Stimulated activated naive B cell treated with anti-CD40 and anti-IgM and Interleukin-4, amounts not matched to agents 10 μg/mL and 1 μg/mL and 100 μg/mL, for 72 hours (primary cell): Measurements from ENCODE around the gene SECTM1.

ENCODE experiments used
- ATAC-seq, 2 donors: fragments of 150-1000 bp; cut with Tn5 transposase; replicated peaks; 2 replicates each; pipeline ENCODE4 v1.10.0; 2021; ENCODE audit warnings: moderate library complexity in 1 of 2
- DNase-seq: peaks from one replicate; pipeline ENCODE4 v3.0.0; 2021
- H3K27ac Mint-ChIP-seq: one replicate; pipeline ENCODE4 v1.8.0; 2022; ENCODE audit warnings: mild to moderate bottlenecking, mixed read lengths
- H3K27me3 Mint-ChIP-seq, 2 donors: one replicate each; pipeline ENCODE4 v1.8.0; 2022; ENCODE audit warnings: mixed read lengths in 2 of 2
- H3K36me3 Mint-ChIP-seq, 2 donors: one replicate each; pipeline ENCODE4 v1.8.0; 2022; ENCODE audit warnings: mixed read lengths in 2 of 2, mild to moderate bottlenecking in 1 of 2
- H3K4me1 Mint-ChIP-seq, 2 donors: one replicate each; pipeline ENCODE4 v1.8.0; 2022; ENCODE audit warnings: mixed read lengths in 2 of 2, mild to moderate bottlenecking in 1 of 2
- H3K4me3 Mint-ChIP-seq, 2 donors: one replicate each; pipeline ENCODE4 v1.8.0; 2022; ENCODE audit warnings: mild to moderate bottlenecking in 2 of 2, mixed read lengths in 2 of 2, moderate library complexity in 1 of 2
- H3K9me3 Mint-ChIP-seq, 2 donors: one replicate each; pipeline ENCODE4 v1.8.0; 2022; ENCODE audit warnings: mixed read lengths in 2 of 2, mild to moderate bottlenecking in 1 of 2

Gene SECTM1

DNA sequence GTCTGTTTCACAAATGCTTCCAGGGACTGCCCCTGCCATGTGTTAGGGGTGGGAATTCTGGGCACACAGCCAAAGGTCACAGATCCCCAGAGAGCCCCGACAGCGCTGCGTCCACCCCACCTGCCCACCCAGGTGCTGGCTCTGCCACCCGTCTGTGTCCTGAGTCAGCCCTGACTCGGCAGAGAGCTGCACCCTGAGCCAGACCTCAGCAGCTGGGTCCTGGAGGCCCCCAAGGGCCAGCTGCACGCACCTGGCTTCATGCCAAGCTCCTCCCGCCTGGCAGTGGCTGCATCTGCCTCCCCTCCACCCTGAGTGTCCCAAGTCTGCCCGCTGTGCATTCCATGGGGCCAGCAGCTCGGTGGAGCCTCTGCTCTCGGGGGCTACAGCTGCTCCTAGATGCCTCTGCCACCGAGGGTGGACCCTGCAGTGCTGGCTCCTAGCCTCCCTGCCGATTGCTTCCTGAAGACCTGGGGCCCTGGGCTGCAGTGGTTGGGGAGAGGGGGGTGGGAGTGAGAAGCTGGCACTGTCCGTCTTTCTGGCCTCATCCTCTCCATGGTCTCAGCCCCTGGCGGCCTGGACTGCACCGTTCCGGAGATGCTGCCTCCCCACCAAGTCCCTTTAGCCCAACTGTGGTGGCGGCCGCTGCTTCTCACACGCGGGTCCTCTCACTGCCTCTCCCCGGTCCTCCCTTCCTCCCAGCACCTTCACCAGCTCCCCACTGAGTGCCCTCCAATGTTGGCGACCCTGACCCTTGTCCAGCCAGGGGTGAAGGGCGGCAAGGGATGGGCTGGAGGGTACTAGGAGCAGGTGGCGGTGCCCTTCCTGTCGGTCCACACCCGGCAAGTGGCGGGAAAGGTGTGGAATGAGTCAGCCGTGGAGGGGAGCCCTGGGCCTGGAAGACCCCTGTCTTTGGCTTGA, 3.0 kb downstream of the SECTM1 start:
- no peak for ATAC-seq
- Mint-ChIP-seq H3K27ac (peak overlapping the region; percentile 85), H3K4me3 (peak overlapping the region in 1 of 2 donors; percentile 14), H3K4me1 (peaks cover 17 to 35% of the 10 kb centered on the region in 2 donors), H3K36me3 (no peaks in the 10 kb centered on the region), H3K9me3 (no peaks in the 10 kb centered on the region), H3K27me3 (peaks cover 34 to 61% of the 10 kb centered on the region in 2 donors)
- no peak for DNase-seq

DNA sequence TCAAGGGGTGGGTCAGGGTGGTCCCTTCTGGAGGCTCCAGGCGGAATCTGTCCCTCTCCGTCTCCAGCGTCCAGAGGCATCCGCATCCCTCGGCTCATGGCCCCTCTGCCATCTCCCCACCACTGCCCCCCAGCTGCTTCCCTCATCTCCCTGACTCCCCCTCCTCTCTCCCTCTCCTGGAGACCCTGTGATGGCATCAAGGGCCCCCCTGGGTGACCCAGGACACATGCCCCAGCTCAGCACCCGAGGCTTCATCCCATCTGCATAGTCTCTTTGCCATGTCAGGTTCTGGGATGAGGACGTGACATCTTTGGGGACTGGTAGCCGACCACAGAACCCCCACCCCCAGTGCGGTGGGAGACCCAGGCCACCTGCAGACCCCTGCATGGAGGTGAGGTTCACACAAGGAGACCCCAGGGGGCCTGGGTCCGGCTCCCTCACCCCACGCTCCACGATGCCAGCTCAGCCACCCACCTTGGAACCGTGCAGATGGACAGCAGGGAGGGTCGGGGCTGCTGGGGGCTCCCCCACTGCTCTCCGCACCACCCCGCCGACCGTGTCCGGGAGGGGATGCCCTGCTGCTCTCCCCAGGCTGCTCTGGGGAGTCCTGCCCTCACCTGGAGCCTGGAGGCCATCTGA, 3.8 kb downstream of the SECTM1 start:
- Mint-ChIP-seq H3K27me3 (peaks cover 34 to 56% of the 10 kb centered on the region in 2 donors), H3K9me3 (no peaks in the 10 kb centered on the region), H3K27ac (no peak overlapping the region), H3K4me1 (peaks cover 12 to 27% of the 10 kb centered on the region in 2 donors), H3K36me3 (no peaks in the 10 kb centered on the region), H3K4me3 (no peak overlapping the region)
- no peak for ATAC-seq
- DNase-seq, result no peak

DNA sequence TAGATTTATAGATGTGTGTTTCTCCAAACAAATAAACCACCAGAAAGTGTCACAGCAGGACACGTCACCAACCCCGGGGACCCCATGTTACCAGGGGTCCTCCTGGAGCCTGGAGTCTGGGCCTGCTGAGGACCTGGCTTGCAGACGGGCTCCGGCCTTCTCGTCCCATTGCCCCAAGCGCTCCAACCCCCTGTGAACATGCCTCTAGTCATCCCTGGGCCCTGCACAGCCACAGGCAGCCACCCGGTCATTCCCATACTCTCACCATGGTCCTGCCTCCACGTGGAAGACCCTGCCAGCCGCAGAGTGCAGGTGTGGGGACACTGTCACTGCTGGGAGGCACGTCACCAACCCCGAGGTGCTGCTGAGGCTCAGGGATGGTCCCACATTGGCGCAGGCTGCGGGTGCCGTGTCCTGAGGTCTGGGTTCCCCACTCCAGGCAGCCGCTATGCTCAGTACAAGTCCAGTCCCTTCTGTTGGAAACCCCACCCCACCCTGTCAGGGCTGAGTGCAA, 4.5 kb downstream of the SECTM1 start:
- DNase-seq (no peak), ATAC-seq (no peak)
- H3K27me3 Mint-ChIP-seq, result peaks cover 34 to 55% of the 10 kb centered on the region in 2 donors
- no peaks in the 10 kb centered on the region for H3K36me3 Mint-ChIP-seq
- no peak overlapping the region for H3K27ac Mint-ChIP-seq
- H3K4me3 Mint-ChIP-seq, result no peak overlapping the region
- no peaks in the 10 kb centered on the region for H3K9me3 Mint-ChIP-seq
- H3K4me1 Mint-ChIP-seq, result peaks cover 7 to 21% of the 10 kb centered on the region in 2 donors

GRCh38 chr17:82328141-82328993, 5.2 kb downstream of the SECTM1 start:
- no peak overlapping the region for H3K27ac Mint-ChIP-seq
- ATAC-seq (no peak), DNase-seq (no peak)
- no peak overlapping the region for H3K4me3 Mint-ChIP-seq
- no peaks in the 10 kb centered on the region for H3K9me3 Mint-ChIP-seq
- H3K27me3 Mint-ChIP-seq, result peaks cover 38 to 61% of the 10 kb centered on the region in 2 donors
- H3K4me1 Mint-ChIP-seq, result peaks cover 9 to 25% of the 10 kb centered on the region in 2 donors
- H3K36me3 Mint-ChIP-seq, result no peaks in the 10 kb centered on the region

DNA sequence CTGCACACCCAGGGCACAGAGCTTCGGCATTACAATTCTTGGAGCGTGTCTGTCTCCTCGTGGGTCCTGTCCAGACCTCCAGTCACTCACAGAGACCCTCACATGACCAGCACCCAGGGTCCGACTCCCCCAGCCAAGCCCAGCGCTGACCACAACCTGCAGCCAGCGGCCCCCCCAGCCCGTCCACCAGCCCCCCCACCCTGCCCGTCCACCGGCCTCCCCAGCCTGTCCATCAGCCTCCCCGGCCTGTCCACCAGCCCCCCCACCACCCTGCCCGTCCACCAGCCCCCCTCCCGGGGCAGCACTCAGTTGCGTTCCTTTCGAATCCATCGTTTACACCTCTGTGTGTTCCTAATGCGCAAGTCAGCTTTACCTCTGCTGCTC, 5.8 kb downstream of the SECTM1 start:
- Mint-ChIP-seq H3K4me3 (no peak overlapping the region), H3K4me1 (peaks cover 6 to 27% of the 10 kb centered on the region in 2 donors), H3K27ac (no peak overlapping the region), H3K9me3 (no peaks in the 10 kb centered on the region), H3K27me3 (peaks cover 39 to 62% of the 10 kb centered on the region in 2 donors), H3K36me3 (no peaks in the 10 kb centered on the region)
- DNase-seq (no peak), ATAC-seq (no peak)

GRCh38 chr17:82327289-82327688, 6.3 kb downstream of the SECTM1 start:
- Mint-ChIP-seq H3K36me3 (no peaks in the 10 kb centered on the region), H3K9me3 (no peaks in the 10 kb centered on the region), H3K4me1 (peaks cover 2 to 26% of the 10 kb centered on the region in 2 donors), H3K27me3 (peaks cover 37 to 62% of the 10 kb centered on the region in 2 donors), H3K27ac (no peak overlapping the region), H3K4me3 (no peak overlapping the region)
- DNase-seq (no peak), ATAC-seq (no peak)

- DNase-seq, result no peak
- Mint-ChIP-seq H3K36me3 (no peaks in the 10 kb centered on the region), H3K4me3 (no peak overlapping the region), H3K9me3 (no peaks in the 10 kb centered on the region), H3K27ac (no peak overlapping the region), H3K27me3 (peaks cover 30 to 49% of the 10 kb centered on the region in 2 donors), H3K4me1 (peaks cover 6 to 18% of the 10 kb centered on the region in 2 donors)
- ATAC-seq, result no peak
Observed at GRCh38 chr17:82325286-82326180, 8.0 kb downstream of the SECTM1 start.

DNA sequence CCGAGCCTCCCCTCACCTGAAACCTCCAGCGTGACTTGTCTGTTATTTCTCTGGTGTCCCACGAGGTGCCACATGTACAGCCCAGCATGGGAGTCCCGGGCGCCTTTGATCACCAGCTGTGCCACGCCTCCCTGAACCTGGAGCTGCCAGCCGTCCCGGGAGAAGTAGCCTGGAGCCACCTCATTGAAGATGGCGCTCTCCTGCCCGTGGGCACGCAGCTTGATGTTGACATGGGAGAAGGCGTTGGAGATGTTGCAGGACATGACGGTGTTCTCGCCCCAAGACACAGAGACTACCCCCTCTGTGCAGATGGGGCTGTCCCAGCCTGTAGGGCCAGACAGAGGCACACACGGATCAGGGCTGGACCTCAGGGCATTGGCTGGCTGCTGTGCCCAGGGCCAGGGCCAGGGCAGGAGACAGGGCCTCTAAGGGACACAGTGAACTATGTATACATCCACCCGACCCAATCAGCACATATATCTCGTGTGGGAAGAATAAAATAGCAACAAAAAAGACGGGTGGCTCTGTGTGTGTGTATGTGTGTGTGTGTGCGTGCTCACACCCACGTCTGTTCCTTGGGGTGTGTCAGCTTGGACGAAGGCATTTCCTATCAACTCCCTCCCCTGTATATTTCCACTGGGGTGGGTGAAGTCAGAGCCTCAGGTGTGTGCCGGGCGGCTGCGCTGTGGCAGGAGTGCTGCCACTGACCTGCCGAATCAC, 8.8 kb downstream of the SECTM1 start:
- DNase-seq, result no peak

DNA sequence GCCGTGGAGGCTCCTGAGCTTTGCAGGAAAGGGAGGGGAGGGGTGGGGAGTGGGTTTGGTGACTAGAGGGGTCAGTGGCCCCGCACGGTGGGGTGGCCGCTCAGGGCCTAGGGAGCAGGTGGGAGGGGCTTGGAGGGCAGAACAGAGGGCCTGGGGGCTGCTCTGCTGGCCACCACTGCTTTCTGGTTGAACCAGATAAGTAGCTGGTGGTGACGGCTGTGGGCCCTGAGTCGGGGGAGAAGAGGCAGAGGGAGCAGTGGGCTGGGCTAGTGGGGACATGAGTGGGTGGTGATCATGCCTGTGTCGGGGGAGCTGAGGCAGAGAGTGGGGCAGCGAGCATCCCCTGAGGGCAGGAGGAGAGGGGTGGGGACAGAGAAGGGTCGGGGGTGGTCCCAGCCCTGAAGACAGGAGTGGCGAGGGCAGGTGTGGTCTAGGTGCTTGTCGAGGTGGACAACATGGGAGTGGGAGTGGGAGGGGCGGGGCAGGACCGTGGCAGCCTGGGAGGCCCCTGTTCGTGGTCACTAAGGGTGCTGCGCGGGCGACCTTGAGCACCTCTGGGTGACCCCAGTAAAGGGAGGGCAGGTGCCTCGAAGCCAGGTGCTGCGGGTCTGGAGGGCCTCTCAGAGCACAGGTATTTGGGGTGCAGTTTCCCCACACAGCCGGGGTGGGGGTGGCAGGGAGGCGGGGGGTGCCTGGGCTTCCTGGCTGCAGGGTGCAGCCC, 9.9 kb downstream of the SECTM1 start:
- ATAC-seq, result no peak
- H3K4me1 Mint-ChIP-seq, result peaks cover 6 to 20% of the 10 kb centered on the region in 2 donors
- peaks cover 22 to 32% of the 10 kb centered on the region in 2 donors for H3K27me3 Mint-ChIP-seq
- DNase-seq, result no peak
- H3K9me3 Mint-ChIP-seq, result no peaks in the 10 kb centered on the region
- no peaks in the 10 kb centered on the region for H3K36me3 Mint-ChIP-seq
- no peak overlapping the region for H3K4me3 Mint-ChIP-seq
- H3K27ac Mint-ChIP-seq, result peak overlapping the region; percentile 9

More for the DNA sequence above, 8.8 kb downstream of the SECTM1 start:
- Mint-ChIP-seq H3K4me1 (peaks cover 6 to 20% of the 10 kb centered on the region in 2 donors), H3K27ac (peak overlapping the region; percentile 71), H3K36me3 (no peaks in the 10 kb centered on the region), H3K4me3 (no peak overlapping the region), H3K9me3 (no peaks in the 10 kb centered on the region), H3K27me3 (peaks cover 27 to 43% of the 10 kb centered on the region in 2 donors)
- no peak for ATAC-seq

DNA sequence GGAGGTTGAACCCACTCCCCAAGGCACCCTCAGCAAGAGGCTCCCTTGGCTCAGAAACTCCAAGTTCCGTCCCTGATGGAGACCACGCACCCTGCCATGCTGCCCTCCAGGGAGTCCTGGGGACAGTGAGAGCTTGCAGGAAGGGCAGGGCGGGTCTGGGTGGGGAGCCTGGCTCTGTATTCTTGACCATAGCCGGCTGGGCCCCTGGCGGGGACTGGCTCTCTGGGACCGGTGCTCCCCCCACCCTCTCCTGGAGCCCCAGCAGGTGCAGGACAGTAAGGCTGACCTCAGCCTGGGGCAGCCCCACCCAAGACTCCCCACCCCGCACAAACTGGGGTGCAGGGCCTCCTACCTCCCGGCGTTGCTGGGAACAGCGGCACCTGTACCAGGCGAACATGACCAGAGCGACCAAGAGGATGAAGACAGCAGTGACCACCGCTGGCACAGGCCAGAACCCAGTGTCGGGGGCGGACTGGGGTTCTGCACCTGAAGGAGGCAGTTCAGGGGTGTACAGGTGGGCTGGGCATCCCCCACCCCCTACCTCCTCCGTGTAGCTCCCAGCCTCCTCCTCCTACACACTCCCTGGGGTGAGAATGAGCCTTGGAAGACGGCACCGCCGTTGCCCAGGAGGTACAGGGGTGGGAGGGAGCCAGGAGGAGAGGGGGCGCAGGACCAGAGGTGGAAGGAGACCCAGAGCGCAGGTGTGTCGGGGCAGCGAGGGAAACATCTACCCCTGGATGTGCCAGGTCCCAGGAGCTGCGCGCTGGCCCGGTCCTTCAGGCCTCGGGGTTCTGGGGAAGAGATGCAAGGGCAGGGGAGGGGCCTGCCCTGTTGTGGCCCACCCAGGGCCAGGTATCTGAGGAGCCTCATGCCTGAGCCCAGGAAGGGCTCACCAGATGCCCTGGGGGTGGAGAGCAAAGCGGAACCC, 10.8 kb downstream of the SECTM1 start:
- H3K27me3 Mint-ChIP-seq, result peaks cover 22 to 27% of the 10 kb centered on the region in 2 donors
- peaks cover 6 to 20% of the 10 kb centered on the region in 2 donors for H3K4me1 Mint-ChIP-seq
- no peaks in the 10 kb centered on the region for H3K9me3 Mint-ChIP-seq
- no peak for DNase-seq
- ATAC-seq, result no peak
- H3K36me3 Mint-ChIP-seq, result no peaks in the 10 kb centered on the region
- H3K27ac Mint-ChIP-seq, result peak overlapping the region; percentile 80
- no peak overlapping the region for H3K4me3 Mint-ChIP-seq

- no peak for ATAC-seq
- DNase-seq, result no peak
- H3K36me3 Mint-ChIP-seq, result no peaks in the 10 kb centered on the region
- peak overlapping the region; percentile 94 for H3K27ac Mint-ChIP-seq
- H3K4me3 Mint-ChIP-seq, result peak overlapping the region; percentile 56 to 80
- H3K9me3 Mint-ChIP-seq, result no peaks in the 10 kb centered on the region
- H3K27me3 Mint-ChIP-seq, result peaks cover 16 to 21% of the 10 kb centered on the region in 2 donors
- H3K4me1 Mint-ChIP-seq, result peaks cover 6 to 20% of the 10 kb centered on the region in 2 donors
Observed at GRCh38 chr17:82321947-82322466, 11.6 kb downstream of the SECTM1 start.
